Stimulated activated CD4-positive, alpha-beta T cell treated with anti-CD3 and anti-CD28 coated beads, Interleukin-15, amount 100 ng/mL, for 24 hours (primary cell): ENCODE results near the gene LRIG2.
"Not testable (repeated sequence)": the region's sequence is repeated elsewhere in the genome, so short reads cannot be mapped to it uniquely, and the experiment has no call there.

Experiments used
- DNase-seq: peaks from one replicate; pipeline ENCODE4 v3.0.0-alpha.2; 2020

LRIG2 gene

GRCh38 chr1:113072757-113073478 is at the start of gene LRIG2:
Gene LRIG2 (plus strand): TSS chr1:113073198. CDS start chr1:113073407, 209 bp downstream.
- DNase-seq = peak; percentile 99

GRCh38 chr1:113023316-113023715 is 49.7 kb upstream of the LRIG2 start:
- not testable (repeated sequence) for DNase-seq

- no peak for DNase-seq
Measured at GRCh38 chr1:113027007-113027406, 46.0 kb upstream of the LRIG2 start.

- DNase-seq = no peak
Measured at GRCh38 chr1:113027449-113027848, 45.5 kb upstream of the LRIG2 start.

- DNase-seq = no peak
Measured at GRCh38 chr1:113029822-113030221, 43.2 kb upstream of the LRIG2 start.

GRCh38 chr1:113031171-113031933 is 41.6 kb upstream of the LRIG2 start:
- DNase-seq = no peak

GRCh38 chr1:113035086-113035485 is 37.9 kb upstream of the LRIG2 start:
- DNase-seq = no peak

- no peak for DNase-seq
Measured at GRCh38 chr1:113036639-113037321, 36.2 kb upstream of the LRIG2 start.

GRCh38 chr1:113040041-113040440 is 33.0 kb upstream of the LRIG2 start:
- DNase-seq = no peak

- DNase-seq = no peak
Measured at GRCh38 chr1:113040718-113041412, 32.1 kb upstream of the LRIG2 start.

GRCh38 chr1:113041569-113042284 is 31.3 kb upstream of the LRIG2 start:
- DNase-seq = no peak

GRCh38 chr1:113042285-113043143 is 30.5 kb upstream of the LRIG2 start:
- peak; percentile 29 for DNase-seq

GRCh38 chr1:113043144-113043488 is 29.9 kb upstream of the LRIG2 start:
- not testable (repeated sequence) for DNase-seq

- DNase-seq = no peak
Measured at GRCh38 chr1:113046569-113046968, 26.4 kb upstream of the LRIG2 start.

GRCh38 chr1:113048064-113048463 is 24.9 kb upstream of the LRIG2 start:
- DNase-seq = no peak

GRCh38 chr1:113053344-113054126 is 19.5 kb upstream of the LRIG2 start:
- DNase-seq = no peak

GRCh38 chr1:113055570-113055969 is 17.4 kb upstream of the LRIG2 start:
- DNase-seq = no peak

- DNase-seq = no peak
Measured at GRCh38 chr1:113057006-113057405, 16.0 kb upstream of the LRIG2 start.

- DNase-seq = no peak
Measured at GRCh38 chr1:113058941-113059706, 13.9 kb upstream of the LRIG2 start.

GRCh38 chr1:113063456-113063855 is 9.5 kb upstream of the LRIG2 start:
- not testable (repeated sequence) for DNase-seq
